ENCODE measurements around the gene PRR9.

- TF ChIP-seq, protein P1, sequence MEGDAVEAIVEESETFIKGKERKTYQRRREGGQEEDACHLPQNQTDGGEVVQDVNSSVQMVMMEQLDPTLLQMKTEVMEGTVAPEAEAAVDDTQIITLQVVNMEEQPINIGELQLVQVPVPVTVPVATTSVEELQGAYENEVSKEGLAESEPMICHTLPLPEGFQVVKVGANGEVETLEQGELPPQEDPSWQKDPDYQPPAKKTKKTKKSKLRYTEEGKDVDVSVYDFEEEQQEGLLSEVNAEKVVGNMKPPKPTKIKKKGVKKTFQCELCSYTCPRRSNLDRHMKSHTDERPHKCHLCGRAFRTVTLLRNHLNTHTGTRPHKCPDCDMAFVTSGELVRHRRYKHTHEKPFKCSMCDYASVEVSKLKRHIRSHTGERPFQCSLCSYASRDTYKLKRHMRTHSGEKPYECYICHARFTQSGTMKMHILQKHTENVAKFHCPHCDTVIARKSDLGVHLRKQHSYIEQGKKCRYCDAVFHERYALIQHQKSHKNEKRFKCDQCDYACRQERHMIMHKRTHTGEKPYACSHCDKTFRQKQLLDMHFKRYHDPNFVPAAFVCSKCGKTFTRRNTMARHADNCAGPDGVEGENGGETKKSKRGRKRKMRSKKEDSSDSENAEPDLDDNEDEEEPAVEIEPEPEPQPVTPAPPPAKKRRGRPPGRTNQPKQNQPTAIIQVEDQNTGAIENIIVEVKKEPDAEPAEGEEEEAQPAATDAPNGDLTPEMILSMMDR (IDR thresholded peaks at IDR 0.05) = no peak
- no peak for TF ChIP-seq POLR2A (IDR thresholded peaks at IDR 0.05)
These were observed 32.8 kb downstream of the PRR9 start for GRCh38 chr1:153250166-153250565.
